SH-SY5Y (cell line): ENCODE results near the gene GATC.

ENCODE experiments used
- GATA2 ChIP-seq: IDR thresholded peaks from 2 replicates; pipeline ENCODE4 v1.6.1; 2011; ENCODE audit warnings: mild to moderate bottlenecking, low read depth, low read length
- GATA3 ChIP-seq: IDR thresholded peaks from 2 replicates; pipeline ENCODE4 v1.6.1; 2011; ENCODE audit warnings: low read depth, mild to moderate bottlenecking, low read length, moderate library complexity

DNA sequence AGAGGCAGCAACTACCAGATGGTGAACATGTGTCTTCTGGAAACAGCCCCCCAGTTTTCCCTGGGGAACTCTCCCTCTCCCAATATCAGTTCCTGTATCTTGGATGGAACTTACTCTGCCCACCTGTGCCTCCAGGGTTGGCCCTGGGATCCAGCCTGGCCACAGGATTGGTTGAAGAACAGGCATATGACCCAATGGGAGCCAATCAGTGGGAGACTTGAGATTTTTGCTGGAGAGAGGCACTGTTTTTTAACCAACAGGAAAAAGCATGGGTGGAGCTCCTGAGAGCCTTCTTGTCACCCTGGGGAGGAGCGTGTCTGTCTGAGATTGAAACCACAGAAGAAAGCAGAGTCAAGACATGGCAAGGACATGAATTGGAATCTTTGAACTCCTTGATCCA lies 42.0 kb upstream of the GATC start:
- TF ChIP-seq GATA3 (no peak), GATA2 (no peak)
